Renal pelvis (tissue), 4 donors: Measurements from ENCODE around the gene MGAT4C. TPM values are rescaled to one million over a fixed set of nuclear protein-coding genes. Genes with fewer than 3 reads are reported as not detected.
"Not testable (repeated sequence)": the region's sequence is repeated elsewhere in the genome, so short reads cannot be mapped to it uniquely, and the experiment has no call there.

Source experiments
- DNase-seq: peaks from one replicate; pipeline ENCODE4 v3.0.0-alpha.2; 2013
- polyA plus RNA-seq, 3 donors: library from polyadenylated mRNA; unstranded; fragments of 120-200 nt; gene quantifications; one replicate each; pipeline ENCODE4 v1.2.1, GENCODE V29; 2013; ENCODE audit not compliant: insufficient read length in 3 of 3

The MGAT4C gene
- polyA plus RNA-seq, 3 donors, result 1.6 to 2.2 (median 2.1) TPM

DNA sequence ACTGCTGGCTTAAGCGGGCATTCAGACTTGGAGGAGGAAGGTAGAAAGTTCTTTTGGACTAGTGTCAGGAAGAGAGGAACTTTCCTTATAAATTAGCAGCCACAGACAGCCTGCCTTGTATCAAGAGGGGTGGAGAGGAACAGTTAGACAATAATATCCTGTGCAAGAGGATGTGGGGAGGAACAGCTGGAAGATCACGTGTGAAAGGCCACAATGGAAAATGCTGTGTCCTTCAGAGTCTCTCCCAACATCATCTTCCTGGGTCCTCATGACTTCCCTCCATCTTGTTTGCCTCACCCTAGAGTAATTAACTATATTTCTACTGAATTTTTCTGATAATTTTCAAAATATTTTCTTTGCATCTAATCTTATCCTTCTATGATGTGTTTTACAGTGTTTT is 117.4 kb downstream of the MGAT4C start:
- DNase-seq, result no peak

DNA sequence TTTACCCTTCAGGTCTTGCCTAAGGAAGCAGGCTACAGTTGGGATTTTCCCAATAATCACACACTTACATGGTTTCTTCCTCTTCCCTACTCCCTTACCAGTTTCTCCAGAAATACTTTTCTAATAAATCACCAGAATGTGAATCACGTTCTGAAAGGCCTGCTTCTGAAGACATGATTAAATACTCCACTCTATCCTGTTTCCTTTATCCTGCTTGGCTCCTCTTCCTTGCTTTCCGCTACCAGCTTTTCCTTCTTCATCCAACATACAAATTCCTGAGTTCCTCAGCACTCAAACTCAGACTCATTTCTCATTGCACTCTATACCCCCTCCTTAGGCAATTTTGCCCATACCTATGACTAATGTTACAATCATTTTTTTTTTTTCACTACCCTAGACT is 118.3 kb downstream of the MGAT4C start:
- no peak for DNase-seq

DNA sequence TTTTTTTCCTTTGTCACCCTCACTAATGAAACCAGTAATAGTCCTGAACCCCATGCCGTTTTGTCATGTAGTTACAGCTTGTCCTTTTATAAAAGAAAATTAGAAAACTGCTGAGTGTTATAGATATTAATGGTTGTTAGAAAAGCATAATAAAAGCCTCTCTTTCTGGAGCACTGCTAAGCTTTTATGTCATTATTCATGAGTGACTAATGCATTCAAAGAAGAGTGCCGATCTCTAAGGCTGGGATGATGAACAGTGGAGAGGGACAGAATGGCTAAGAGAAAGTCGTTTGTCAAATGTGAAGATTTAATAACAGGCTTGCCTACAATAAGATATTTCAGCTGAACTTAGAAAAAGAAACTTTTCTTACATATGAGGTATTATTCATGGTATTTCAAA is 121.6 kb downstream of the MGAT4C start:
- no peak for DNase-seq

DNA sequence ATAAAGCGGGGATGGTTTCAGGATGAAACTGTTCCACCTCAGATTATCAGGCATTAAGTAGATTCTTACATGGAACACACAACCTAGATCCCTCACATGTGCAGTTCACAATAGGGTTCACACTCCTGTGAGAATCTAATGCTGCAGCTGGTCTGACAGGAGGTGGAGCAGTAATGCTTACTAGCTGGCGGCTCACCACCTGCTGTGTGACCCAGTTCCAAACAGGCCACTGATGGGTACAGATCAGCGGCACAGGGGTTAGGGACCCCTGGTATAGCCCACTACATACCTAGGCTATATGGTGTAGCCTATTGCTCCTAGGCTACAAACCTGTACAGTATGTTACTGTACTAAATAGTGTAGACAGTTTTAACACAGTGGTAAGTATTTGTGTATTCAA is 129.3 kb downstream of the MGAT4C start:
- DNase-seq, result not testable (repeated sequence)

DNA sequence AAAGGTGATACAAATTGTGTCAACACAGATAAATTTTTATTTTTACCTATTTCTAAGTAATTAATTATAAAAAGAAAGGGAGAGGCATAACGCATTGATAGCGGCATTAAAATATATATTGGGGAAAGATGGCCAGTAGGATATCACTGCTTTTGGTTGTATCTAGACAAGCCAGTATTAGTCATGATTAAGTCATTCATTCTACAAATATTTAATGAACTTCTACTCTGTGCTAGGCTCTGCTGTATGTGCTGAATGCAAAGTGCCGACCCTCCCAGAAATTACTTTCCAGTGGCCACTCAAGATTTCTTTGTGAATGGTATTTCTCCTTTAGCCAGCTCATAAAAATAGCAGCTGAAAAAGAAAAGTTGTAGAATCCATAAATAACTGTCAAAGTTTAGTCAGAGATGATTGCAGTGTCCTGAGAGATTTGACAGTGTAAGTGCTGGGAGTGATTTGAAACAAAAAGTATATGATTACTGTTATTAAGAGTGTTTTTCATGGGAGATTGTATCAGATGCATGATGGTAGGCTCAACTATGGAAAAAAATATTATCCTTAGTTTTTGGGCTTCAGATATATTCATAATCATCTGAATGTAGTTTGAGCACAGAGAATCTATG is 133.2 kb downstream of the MGAT4C start:
- no peak for DNase-seq

DNA sequence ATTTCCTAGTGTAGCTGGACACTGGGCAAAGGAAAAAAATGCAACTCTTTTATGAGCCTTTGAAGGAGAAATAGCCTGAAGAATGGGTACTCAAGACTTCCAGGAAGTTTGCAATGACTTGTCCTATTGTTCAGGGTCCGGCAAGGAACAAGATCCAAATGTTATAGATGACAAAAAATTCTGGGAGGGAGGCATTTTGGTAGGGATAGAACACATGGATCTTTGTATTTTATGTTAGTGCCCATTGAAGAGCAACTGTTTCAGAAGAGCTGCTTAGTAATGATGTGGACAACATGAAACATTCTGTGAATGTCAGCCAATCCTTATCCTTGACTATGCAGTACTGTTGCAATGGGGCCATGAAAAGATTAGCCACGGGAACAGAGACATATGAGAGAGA is 138.0 kb downstream of the MGAT4C start:
- no peak for DNase-seq

DNA sequence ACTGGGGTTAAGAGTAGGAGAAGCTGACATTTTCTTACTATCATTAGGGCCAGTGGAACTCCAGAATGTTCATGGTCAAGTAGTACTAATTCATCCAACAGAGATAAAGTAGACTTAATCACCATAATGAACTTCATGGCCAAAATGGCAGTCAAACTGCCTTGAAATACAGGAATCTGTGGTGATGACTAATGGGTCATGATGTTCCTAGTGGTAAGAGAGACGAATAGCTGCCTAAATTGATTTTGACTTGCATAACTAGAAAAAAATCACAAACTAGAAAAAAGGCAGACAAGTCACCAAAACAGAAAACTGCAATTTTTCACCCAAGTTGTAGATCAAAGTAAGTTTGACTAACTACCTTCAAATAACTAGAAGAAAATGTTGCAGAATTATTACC is 138.5 kb downstream of the MGAT4C start:
- DNase-seq, result no peak

DNA sequence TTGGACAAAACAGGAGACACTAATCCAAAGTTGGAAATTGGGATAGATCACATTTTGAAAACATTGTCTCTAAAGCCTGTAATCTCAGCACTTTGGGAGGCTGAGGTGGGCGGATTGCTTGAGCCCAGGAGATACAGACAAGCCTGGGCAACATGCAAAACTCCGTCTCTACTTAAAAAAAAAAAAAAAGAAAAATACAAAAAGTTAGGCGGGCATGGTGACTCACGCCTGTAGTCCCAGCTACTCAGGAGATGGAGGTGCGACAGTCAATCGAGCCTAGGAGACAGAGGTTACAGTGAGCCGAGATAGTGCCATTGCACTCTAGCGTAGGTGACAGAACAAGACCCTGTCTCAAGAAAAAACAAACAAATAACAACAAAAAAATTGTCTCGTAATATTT is 152.1 kb downstream of the MGAT4C start:
- no peak for DNase-seq

DNA sequence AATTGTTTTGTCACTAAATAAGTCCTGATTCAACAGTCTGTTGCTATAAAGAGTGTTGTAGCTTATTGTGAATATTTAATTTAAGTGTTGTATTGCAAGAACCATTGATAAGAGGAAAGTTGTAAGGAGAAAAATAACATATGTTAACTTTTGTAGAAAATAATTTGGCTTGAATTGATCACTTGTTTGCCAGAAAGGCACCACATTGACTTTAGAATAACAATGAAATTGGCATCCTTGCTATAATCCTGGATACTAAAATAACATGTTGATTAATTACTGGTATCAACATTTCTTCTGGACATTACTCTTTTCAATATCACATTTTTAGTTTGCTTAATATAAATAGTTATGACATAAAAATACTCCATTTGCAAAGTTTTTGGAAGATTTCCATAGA is 159.0 kb downstream of the MGAT4C start:
- no peak for DNase-seq

DNA sequence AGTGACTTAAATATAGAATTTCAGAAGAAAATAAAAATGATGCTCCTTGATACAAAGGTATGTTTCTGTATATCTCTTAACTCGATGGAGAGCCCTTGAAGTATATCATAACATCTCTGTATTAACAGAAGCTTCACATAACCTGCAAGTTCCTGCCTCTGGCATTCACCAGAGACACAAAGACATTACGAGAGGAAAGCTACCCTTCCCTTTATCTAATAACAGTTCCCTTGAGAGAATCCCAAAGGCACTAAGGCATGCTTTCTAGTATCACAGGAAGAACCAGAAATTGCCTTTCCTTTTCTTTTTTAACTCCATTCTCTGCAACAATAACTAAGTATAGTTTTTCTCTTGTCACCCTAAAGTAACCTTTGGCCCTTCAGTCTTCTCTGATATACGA is 164.5 kb downstream of the MGAT4C start:
- no peak for DNase-seq

DNA sequence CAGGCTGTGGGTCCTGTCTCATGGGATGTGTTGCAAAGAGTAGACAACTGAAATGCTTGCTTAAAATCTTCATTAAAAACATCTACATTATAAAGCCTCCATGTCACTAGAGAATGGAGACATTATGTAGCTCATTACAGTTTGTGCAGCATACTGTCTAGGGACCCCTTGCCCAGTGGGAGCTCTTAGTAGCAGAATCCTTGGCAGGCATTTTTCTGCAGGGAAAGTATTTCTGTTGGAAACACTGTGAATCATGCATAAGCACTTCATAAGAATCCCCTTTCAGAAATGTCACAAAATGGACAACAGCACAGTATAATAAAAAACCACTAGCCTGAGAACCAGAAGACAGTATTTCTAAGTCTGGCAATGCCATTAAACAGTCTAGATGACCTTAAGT is 174.3 kb downstream of the MGAT4C start:
- DNase-seq, result no peak

DNA sequence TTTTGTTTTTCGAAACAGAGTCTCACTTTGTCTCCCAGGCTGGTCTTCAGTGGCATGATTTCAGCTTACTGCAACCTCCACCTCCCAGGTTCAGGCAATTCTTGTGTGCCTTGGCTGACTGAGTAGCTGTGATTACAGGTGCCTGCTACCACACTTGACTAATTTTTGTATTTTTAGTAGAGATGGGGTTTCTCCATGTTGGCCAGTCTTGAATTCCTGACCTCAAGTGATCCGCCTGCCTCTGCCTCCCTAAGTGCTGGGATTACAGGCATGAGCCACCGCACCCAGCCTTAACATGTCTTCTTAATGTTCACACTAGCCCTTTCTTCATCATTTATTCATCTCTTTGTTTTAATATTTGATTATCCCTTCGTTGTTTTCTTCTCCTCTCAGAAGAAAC is 197.1 kb downstream of the MGAT4C start:
- not testable (repeated sequence) for DNase-seq

DNA sequence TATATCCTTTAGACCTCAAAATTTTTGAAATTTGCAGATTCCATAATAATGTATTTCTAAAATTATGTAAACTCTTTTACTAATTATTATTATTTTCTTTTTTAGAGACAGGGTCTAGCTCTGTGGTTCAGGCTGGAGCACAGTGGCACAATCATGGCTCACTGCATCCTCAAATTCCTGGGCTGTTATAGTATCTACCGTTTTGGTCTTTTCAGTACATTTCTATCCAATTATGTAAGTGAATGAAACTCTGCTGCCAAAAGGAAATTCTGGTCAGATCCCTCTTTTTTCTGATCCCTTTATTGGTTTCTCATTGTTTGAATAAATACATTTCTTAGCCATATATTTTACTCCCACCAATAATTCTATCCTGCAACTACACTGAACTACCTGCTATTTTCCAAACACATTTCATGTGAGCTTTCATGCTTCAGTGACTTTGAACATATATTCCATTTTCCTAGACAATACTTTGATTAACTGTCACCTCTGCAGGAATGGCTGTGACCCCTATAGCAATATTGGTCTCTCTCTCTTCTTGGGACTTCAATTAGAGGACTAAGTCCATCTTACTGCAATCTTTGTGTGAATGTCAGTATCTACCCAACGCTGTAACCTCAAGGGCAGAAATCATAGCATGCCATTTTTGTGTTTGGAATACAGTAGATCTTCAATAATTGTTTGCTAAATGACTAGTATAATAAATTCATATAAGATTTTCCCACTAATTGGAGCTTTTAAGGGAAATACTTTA is 198.9 kb downstream of the MGAT4C start:
- no peak for DNase-seq

DNA sequence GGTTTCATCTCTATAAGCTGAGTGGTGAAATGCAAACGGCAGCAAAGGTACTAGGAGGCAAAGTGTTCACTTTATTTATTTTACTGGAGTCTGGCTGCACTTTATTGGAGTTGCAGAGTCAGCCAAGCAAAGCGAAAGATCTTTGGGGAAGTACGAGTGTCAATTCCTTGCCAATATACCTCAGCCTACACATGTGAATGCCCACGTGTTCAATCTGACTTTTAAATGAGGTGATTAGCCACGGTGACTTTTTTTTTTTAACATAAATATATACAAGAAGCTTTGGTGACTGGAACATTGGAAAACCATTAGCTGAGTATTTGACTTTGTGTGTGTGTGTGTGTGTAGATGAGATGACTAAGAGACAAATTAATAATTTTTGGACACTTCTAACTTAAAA is 203.3 kb downstream of the MGAT4C start:
- no peak for DNase-seq

DNA sequence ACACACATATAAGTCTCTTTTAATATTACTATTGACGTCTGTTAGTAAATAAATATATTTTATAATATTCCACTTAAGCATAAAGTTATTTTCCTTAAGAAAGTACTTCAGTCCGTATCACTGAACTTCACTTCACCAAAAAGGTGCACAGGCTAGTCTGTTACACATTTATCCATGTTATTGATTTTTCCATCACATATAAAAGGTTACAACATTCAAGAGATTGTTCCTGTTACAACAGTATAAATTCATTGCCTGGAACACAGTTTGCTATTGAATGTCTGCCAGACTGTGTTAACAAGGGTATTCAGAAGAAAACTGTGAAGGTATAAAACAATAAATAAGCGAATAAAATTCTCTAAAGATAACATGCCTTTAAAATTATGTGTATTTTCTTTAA is 206.2 kb downstream of the MGAT4C start:
- DNase-seq, result no peak

DNA sequence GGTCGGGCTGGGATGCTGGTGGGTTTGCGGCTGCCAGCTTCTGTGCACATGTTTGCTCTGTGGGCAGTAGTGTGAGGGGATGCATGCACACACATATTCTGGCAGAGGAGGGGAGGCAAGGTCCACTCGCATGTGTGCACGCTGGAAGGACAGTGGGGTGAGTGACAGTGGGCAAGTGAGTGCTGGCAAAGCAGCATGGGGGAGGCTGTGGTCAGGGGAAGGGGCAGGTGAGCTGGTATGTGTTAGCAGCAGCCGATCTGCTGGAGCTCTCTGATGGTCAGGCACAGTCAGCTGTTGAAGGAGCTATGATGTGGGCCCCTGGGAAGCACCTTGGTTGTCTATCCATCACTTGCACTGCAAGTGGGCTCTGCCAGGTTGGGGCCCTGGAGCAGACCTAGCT is 211.8 kb downstream of the MGAT4C start:
- no peak for DNase-seq

DNA sequence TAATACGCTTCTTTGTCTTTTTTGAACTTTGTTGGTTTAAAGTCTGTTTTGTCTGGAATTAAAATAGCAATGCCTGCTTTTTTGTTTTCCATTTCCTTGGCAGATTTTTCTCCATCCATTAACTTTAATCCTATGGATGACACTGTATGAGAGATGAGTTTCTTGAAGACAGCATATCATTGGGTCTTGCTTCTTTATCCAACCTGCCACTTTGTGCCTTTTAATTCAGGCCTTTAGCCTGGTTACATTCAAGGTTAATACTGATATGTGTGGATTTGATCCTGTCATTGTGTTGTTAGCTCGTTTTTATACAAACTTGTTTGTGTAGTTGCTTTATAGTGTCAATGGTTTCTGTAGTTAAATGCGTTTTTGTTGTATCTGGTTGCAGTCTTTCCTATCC is 214.1 kb downstream of the MGAT4C start:
- DNase-seq, result no peak

DNA sequence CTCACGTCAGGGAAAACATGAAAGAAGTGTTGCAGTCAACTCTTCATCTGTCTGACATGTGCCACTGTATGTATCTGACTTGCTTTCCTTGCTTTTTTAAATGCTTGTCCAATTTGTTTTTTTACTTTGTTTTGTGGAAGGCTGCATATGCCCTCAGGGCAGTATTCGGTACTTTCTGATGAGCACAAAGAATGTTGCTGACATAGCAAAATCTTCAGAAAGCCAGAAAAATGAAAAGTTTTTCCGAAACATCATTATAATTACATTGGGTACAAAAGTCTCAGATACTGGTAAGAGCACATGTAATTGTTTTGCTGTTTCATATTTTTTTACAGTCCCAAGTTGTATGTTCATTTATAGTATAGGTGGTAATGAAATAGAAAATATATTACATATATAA is 237.8 kb downstream of the MGAT4C start:
- DNase-seq, result no peak

DNA sequence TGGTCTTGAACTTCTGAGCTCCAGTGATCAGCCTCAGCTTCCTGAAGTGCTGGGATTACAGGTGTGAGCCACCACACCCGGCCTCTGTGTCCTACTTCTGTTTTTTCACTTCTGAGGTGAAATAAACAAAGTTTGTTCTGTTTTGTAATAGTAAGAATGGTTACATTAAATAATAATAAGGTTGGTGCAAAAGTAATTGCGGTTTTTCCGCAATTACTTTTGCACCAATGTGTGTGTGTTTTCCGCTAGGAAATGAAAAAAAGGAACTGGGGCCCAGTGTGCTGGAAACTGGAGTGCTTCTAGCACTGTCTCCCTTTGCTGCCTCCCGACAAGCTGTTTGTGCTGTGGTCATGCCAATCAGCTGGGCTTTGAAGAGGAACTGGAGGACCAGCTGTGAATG is 241.2 kb downstream of the MGAT4C start:
- no peak for DNase-seq

DNA sequence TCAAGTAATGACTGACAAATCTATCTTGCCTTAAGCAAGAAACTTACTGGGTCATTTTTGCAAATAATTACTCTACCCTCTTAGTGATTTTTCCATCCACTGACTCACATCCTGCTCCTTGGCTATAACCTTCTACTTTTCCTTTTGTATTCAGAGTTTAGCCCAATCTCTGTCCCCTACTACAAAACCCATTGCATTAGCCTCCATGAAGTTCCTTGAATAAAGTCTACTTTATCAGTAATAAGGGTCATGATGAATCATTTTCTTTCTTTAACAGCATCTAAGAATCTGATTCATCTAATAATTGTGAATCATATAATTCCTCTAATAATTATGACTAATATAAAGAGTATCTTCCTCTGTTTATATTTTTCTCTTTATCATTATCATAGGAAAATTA is 249.5 kb downstream of the MGAT4C start:
- no peak for DNase-seq

DNA sequence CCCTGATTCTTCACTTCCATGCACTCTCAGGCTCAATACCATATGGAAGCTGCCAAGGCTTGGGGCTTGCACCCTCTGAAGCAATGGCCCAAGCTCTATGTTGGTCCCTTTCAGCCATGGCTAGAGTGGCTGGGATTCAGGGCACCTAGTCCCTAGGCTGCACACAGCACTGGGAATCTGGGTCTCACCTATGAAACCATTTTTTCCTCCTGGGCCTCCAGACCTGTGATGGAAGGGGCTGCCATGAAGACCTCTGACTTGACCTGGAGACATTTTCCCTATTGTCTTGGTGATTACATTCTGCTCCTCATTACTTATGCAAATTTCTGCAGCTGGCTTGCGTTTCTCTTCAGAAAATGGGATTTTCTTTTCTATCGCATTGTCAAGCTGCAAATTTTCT is 258.1 kb downstream of the MGAT4C start:
- DNase-seq, result no peak

DNA sequence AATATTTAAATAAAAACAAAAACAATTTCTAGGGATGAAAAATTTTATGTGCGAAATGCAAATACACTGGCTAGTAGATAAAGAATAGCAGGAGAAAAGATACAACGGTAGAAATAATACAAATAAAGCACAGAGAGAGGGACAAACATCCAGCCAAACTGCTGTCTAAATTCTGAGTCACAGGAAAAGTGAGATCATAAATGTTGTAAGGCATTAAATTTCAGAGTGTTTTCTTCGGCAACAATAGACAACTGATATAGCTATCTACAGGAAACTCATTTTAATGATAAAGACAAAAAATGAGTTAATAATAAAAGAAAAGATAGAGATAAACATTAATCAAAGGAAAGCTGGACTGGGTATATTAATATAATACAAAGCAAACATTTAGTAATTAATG is 259.9 kb downstream of the MGAT4C start:
- no peak for DNase-seq

DNA sequence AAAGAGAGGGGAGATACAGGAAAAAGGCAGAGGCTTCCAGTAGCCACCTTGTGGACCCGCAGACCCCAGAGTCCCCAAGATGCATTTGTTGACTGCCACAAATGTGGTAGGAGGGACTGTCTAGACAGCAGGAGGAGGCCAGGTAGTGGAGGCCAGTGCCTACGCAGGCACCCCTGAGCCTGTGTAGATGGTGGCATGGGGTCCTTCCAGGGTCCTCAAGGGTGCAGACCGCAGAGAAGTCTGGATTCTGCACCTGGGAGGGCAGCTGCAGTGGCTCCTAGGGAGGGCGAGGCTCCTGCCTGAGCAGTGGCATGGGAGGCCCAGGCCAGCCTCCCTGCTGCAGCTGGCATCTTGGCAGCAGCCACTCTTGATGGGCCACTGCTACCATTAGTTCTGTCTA is 262.4 kb downstream of the MGAT4C start:
- no peak for DNase-seq

DNA sequence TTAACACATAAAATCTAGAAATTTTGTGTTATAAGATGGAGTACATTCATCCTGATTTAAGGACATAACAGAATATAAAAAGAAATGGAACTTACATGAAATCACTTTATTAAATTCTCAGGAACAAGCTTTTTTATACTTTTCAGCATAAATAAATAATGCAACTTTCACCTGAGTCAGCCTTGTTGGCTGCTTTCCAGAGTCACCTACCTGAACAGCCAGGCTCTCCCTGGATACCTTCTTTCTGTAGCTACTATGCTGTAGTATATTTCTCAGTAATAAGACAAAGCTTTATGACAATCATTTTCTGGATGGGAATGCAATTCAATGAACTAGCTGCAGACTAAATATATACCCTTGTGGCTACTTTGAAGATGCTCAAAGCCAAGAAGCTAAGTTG is 270.2 kb downstream of the MGAT4C start:
- DNase-seq, result no peak
